AG04450 (cell line): Measurements from ENCODE around the gene OR56B4. TPM values are rescaled to one million over a fixed set of nuclear protein-coding genes. Genes with fewer than 3 reads are reported as not detected.
"Not testable (repeated sequence)": the region's sequence is repeated elsewhere in the genome, so short reads cannot be mapped to it uniquely, and the experiment has no call there.

ENCODE experiments used
- CTCF ChIA-PET: fragments of 300-600, 350-600 bp; formaldehyde crosslinking; extraction: SDS; loops from one replicate; lab custom pipeline; 2022; ENCODE audit warnings: antibody characterized with exemption, inconsistent platforms; lab: Charles Lee
- POLR2A ChIA-PET: fragments of 350-600 bp; formaldehyde crosslinking; extraction: SDS; loops from one replicate; lab custom pipeline; 2021; ENCODE audit warnings: antibody characterized with exemption, inconsistent platforms; lab: Yijun Ruan, JAX
- DNase-seq: peaks from one replicate; pipeline ENCODE4 v3.0.0-alpha.2; 2011; ENCODE audit warnings: low read depth, low spot score
- H3K27ac ChIP-seq: one replicate; pipeline ENCODE4 v1.5.1; 2012; ENCODE audit warnings: low read depth, low read length, control low read depth
- H3K27me3 ChIP-seq: one replicate; pipeline ENCODE4 v1.6.0; 2012; ENCODE audit warnings: low read length; ENCODE audit not compliant: control insufficient read depth, insufficient read depth
- H3K4me3 ChIP-seq: 2 replicates; pipeline ENCODE4 v1.5.1; 2011; ENCODE audit warnings: mild to moderate bottlenecking, low read depth, low read length, control low read depth
- H3K9me3 ChIP-seq: 2 replicates; pipeline ENCODE4 v1.5.1; 2012; ENCODE audit warnings: low read length; ENCODE audit not compliant: control insufficient read depth, insufficient read depth
- CTCF ChIP-seq: IDR thresholded peaks from 2 replicates; pipeline ENCODE4 v1.5.1; 2011; ENCODE audit warnings: low read depth, low read length, control low read depth, inconsistent platforms
- polyA plus RNA-seq: library from polyadenylated mRNA; depleted of rRNA; stranded (reverse); fragments of >200 nt; gene quantifications from 2 replicates; pipeline ENCODE4 v1.2.3, GENCODE V29; 2011; rRNA removed

OR56B4 gene
- polyA plus RNA-seq, 1 experiment: not detected

GRCh38 chr11:6142936-6143335, 35.5 kb downstream of the OR56B4 start:
- ChIA-PET CTCF (no interaction called here), POLR2A (no interaction called here)
- Histone ChIP-seq H3K9me3 (no peaks in the 10 kb centered on the region), H3K4me3 (no peak overlapping the region), H3K27ac (no peak overlapping the region), H3K27me3 (no peaks in the 10 kb centered on the region)
- TF ChIP-seq CTCF: no peak
- no peak for DNase-seq

- H3K9me3 ChIP-seq, H3K27me3 ChIP-seq, H3K4me3 ChIP-seq, POLR2A ChIA-PET, H3K27ac ChIP-seq, DNase-seq, CTCF ChIA-PET: not testable (repeated sequence)
Measured at GRCh38 chr11:6143737-6144136, 36.3 kb downstream of the OR56B4 start.

- no peak for TF ChIP-seq CTCF
- H3K27me3 ChIP-seq: no peaks in the 10 kb centered on the region
- H3K27ac ChIP-seq: no peak overlapping the region
- no peak overlapping the region for H3K4me3 ChIP-seq
- DNase-seq: no peak
- ChIA-PET POLR2A (no interaction called here), CTCF (no interaction called here)
- no peaks in the 10 kb centered on the region for H3K9me3 ChIP-seq
Measured at GRCh38 chr11:6151117-6151516, 43.6 kb downstream of the OR56B4 start.

- TF ChIP-seq CTCF: no peak
- Histone ChIP-seq H3K27ac (no peak overlapping the region), H3K9me3 (no peaks in the 10 kb centered on the region), H3K27me3 (no peaks in the 10 kb centered on the region), H3K4me3 (no peak overlapping the region)
- ChIA-PET CTCF (no interaction called here), POLR2A (no interaction called here)
- DNase-seq: no peak
Measured at GRCh38 chr11:6152126-6152525, 44.6 kb downstream of the OR56B4 start.

- no peak overlapping the region for H3K4me3 ChIP-seq
- ChIA-PET CTCF (no interaction called here), POLR2A (no interaction called here)
- no peak for DNase-seq
- peak overlapping the region; percentile 11 for H3K27ac ChIP-seq
- H3K27me3 ChIP-seq: no peaks in the 10 kb centered on the region
- no peaks in the 10 kb centered on the region for H3K9me3 ChIP-seq
- TF ChIP-seq CTCF: no peak
Measured at GRCh38 chr11:6156628-6157359, 49.3 kb downstream of the OR56B4 start.

Other genes starting within 250 kb of the OR56B4 start
- gene OR52E8, start 250.0 kb upstream of the OR56B4 start, polyA plus RNA-seq: not detected in 2 replicates
- gene OR52E4, start 227.1 kb upstream of the OR56B4 start, polyA plus RNA-seq: not detected in 2 replicates
- not detected in 2 replicates for gene OR52E5, start 214.5 kb upstream of the OR56B4 start, polyA plus RNA-seq
- not detected in 2 replicates for gene OR56A3, start 165.4 kb upstream of the OR56B4 start, polyA plus RNA-seq
- not detected in 2 replicates for gene OR56A5, start 139.2 kb upstream of the OR56B4 start, polyA plus RNA-seq
- not detected in 2 replicates for gene OR52L1, start 120.7 kb upstream of the OR56B4 start, polyA plus RNA-seq
- not detected in 2 replicates for gene OR56A4, start 100.7 kb upstream of the OR56B4 start, polyA plus RNA-seq
- gene OR56A1, start 76.9 kb upstream of the OR56B4 start, polyA plus RNA-seq: not detected in 2 replicates
- not detected in 2 replicates for gene OR52B2, start 62.6 kb downstream of the OR56B4 start, polyA plus RNA-seq
- gene OR52W1, start 91.5 kb downstream of the OR56B4 start, polyA plus RNA-seq: not detected in 2 replicates
- gene C11orf42, start 97.9 kb downstream of the OR56B4 start, polyA plus RNA-seq: not detected in 2 replicates
- gene FHIP1B, start 127.0 kb downstream of the OR56B4 start, polyA plus RNA-seq: 18.9 and 19.8 TPM in 2 replicates
- 0.04 and 0.07 TPM in 2 replicates for gene CNGA4, start 131.4 kb downstream of the OR56B4 start, polyA plus RNA-seq
- gene CCKBR, start 152.2 kb downstream of the OR56B4 start, polyA plus RNA-seq: not detected in 2 replicates
- gene CAVIN3, start 212.8 kb downstream of the OR56B4 start, polyA plus RNA-seq: 37.8 and 53.1 TPM in 2 replicates